CD4-positive, alpha-beta T cell treated with Interferon gamma for 1 hour (primary cell): ENCODE results near the gene ANO1.

ENCODE experiments used
- DNase-seq: peaks from one replicate; pipeline ENCODE4 v3.0.0-alpha.2; 2020

Gene ANO1

GRCh38 chr11:70141486-70142220 is 63.5 kb downstream of the ANO1 start:
- DNase-seq: no peak

- DNase-seq: no peak
These were observed 64.2 kb downstream of the ANO1 start for GRCh38 chr11:70142221-70142875.

GRCh38 chr11:70144262-70144661 is 66.1 kb downstream of the ANO1 start:
- no peak for DNase-seq

DNA sequence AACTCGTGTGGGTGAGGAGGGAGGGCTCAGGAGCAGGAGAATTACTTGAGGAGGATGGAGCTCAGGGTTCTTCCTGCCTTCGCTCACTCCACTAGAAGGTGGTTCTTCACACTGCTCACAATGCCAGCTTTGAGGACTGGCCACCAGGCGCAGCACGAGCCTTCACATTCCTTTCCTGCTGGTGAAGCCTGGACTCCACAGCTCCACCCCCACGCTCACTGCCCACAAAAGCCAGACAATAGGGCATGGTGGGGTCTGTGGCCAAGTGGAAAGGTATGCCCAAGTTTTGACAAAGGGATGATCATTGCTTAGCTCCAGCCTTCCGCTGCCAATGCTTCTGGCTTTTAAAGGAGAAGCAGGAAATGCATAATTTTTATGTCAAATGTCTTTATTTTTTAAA is 67.0 kb downstream of the ANO1 start:
- DNase-seq: no peak

GRCh38 chr11:70145841-70146240 is 67.7 kb downstream of the ANO1 start:
- DNase-seq: no peak

DNA sequence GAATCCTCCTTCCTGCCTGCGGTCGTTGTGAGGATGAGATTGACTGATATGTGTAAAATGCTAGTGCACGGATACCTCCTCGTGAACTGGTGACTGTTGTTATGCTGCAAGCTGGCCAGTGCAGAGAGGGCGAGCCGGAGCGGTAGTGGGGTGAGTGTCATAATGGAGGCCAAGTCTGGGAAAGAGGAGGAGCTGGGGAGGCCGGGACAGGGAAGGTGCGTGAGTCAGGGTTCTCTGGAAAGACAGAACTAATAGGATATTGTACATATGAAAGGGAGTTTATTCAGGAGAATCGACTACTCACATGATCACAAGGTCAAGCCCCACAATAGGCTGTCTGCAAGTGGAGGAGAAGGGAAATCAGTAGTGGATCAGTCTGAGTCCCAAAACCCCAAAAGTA is 68.2 kb downstream of the ANO1 start:
- DNase-seq: no peak

- no peak for DNase-seq
These were observed 68.9 kb downstream of the ANO1 start for GRCh38 chr11:70146895-70147520.

GRCh38 chr11:70147668-70148067 is 69.6 kb downstream of the ANO1 start:
- no peak for DNase-seq

DNA sequence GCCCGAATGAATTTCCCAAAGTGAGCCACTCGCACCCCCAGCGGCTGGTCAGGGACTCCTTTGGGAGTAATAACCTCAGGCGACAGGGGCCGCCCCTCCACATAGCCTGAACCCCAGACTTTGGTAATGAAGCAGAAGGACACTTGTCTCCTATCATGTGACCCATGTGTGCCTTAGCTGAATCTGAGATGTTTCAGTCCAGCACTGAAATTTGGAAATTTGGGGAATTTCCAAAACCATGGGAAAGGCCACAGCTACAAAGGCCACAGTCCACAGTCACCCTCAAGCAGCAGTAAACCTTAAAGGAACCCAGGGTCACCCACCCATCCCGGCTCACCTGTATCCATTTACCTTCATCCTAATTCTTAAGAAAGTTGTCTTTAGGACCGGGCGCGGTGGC is 73.6 kb downstream of the ANO1 start:
- no peak for DNase-seq

DNA sequence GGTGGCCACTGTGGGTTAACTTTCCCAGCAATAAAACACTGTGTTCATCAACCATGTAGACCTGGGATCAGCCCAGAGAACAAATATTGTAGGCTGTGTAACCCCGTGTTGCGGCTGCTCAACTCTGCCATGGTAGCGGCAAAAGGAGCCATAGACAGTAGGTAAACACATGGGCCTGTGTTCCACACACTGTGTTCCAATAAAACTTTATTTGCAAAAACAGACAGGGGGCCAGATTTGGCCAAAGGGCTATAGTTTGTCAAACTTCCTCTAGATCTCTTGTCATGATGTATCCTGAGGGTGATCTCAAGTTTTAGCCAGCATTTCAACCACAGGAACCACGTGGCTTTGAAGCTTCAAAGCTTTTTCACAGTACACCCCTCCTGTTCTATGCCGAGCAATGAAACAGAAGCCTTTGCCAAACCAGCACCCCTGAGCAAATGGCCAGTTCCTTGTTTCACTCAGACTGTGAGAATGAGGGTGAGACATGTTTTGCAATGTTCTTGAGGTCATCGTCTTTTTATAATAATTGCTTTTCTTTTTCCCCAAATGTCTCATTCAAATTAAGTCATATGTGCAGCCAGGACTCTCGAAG is 75.1 kb downstream of the ANO1 start:
- DNase-seq: no peak

- DNase-seq: no peak
These were observed 77.3 kb downstream of the ANO1 start for GRCh38 chr11:70155386-70155785.

DNA sequence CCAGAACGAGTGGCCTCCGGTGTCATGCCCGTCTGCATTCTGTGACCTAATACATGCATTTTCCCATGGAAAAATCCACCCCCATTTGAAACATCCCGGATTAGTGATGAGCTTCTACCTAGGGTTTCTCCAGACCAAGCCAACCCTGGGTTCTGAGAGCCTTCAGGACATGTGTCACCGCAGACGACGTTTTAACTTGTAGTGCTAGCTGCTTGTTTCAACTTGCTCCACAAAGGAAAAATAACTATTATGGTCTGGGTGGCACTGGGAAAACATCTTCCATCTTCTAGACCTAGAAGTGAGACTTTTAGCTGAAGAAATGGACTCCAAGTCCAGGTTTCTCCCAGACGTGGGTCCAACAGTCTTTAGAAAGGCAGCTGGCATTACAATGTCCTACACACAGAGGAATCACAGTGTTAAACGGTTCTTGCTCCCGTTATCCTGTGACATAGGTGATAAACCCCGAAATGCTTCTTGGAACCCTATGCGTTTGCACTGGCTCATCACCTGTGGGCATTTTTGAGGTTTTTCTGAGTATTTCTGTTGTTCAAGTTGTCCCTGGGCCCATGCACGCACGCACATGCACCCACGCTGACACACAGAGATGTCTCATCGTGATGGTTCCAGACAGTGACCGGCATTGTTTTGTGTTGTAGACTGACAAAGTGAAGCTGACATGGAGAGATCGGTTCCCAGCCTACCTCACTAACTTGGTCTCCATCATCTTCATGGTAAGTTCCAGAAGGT is 78.3 kb downstream of the ANO1 start:
- DNase-seq: no peak

DNA sequence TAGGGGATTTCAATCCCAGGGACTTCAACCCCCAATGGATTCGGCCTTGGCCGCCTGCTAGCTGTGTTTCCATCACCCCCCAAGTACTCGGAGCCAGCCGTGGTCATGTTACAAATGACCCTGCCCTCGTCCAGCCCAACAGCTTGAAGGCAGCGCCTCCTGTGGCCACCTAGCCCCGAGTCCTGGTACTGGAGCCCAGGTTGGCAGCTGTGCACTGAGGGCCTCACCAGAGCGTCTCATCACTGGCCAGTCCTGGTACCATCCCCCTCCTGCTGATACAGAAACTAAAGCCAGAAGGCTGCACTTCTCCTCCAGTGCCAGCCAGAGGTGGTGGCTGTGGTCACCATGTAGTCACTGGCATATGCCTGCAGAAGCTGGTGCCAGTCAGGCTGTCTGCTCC is 80.1 kb downstream of the ANO1 start:
- no peak for DNase-seq

DNA sequence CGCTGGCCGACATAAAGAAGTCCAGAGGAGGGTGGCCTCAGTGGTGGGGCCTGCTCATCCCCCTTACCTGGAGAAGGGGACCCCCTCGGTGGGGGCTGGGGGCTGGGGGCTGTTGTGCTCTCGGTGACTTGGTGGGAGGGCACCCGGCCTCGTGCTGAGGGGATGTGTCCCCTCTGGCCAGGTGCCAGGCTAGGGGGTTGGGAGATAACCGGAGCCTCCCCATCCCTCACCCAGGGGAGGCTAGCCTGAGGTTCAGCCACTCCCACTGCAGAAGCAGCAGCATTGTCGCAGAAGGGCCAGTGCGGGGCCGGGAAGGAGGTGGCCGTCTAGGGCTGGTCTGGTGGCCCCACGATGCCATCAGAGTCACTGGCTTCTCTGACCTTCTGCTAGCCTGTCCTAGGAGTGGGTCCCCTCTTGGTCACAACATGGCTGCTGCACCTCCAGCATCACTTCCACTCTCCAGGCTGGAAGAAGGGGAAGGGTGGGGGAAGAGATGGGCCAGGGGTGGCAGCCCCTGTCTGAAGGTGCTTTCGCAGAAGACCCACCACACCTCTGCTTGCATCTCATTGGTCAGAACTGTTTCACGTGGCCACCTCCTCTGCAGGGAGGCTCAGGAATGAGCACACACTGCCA is 80.8 kb downstream of the ANO1 start:
- no peak for DNase-seq

GRCh38 chr11:70159627-70160570 is 81.8 kb downstream of the ANO1 start:
- DNase-seq: no peak

DNA sequence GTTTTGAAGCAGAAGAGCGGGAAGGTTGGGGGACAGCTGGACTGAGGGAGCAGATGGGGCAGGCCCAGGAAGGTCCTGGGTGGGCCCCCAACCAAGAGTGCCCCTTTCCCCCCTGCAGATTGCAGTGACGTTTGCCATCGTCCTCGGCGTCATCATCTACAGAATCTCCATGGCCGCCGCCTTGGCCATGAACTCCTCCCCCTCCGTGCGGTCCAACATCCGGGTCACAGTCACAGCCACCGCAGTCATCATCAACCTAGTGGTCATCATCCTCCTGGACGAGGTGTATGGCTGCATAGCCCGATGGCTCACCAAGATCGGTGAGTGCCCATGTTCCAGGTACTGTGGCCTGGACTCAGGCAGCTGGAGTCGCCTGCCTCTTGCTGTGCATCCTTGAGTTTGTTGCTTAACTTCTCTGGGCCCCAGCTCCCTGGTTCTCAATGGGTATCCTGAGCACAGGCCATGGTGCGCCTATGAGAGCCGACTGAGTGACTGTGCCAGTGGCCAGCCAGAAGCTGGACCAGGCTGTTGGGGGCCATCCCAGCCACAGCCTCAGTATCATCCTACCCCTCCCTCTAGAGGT is 83.0 kb downstream of the ANO1 start:
- DNase-seq: no peak

GRCh38 chr11:70164705-70165104 is 86.6 kb downstream of the ANO1 start:
- no peak for DNase-seq

DNA sequence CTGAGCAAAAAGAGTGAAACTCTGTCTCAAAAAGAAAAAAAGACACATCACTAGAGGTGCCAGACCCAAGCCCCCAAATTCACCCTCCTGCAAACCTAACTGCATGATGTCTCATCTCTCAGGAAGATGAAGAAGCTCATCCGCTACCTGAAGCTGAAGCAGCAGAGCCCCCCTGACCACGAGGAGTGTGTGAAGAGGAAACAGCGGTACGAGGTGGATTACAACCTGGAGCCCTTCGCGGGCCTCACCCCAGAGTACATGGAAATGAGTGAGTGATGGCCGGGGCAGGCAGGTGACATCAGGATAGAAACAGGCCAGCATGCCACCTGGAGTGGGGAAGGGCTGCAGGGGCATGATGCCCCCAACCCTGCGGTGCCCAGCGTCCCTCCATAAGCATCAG is 89.0 kb downstream of the ANO1 start:
- no peak for DNase-seq

- DNase-seq: no peak
These were observed 89.7 kb downstream of the ANO1 start for GRCh38 chr11:70167723-70168404.

GRCh38 chr11:70168405-70168754 is 90.3 kb downstream of the ANO1 start:
- DNase-seq: no peak

DNA sequence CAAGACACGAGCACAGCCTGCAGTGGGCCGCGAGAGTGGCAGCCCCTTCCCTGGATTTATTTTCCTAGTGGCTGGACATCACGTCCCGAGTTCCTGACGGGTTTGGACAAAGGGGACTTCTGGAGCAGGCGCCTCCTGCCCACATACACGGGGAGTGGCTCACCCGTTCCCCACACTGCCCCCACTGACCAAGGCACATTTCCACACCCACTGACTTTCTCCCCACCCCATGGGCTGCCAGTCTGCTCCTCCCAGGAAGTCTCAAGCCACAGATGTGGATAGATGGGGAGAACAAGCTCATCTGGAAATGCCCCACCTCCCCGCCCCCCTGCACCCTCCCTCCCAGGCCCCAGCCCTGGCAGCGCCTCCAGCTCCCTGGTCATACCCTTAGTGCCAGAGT is 91.0 kb downstream of the ANO1 start:
- DNase-seq: no peak
